ENCODE data around the gene ELL. TPM values are rescaled to one million over a fixed set of nuclear protein-coding genes. Genes with fewer than 3 reads are reported as not detected.

The ELL gene
- total and polyA plus RNA-seq, 2 donors (not counting 3 experiments of a cell fraction or from before 2014, with no cell fraction given): 9.9 to 18.2 TPM

DNA sequence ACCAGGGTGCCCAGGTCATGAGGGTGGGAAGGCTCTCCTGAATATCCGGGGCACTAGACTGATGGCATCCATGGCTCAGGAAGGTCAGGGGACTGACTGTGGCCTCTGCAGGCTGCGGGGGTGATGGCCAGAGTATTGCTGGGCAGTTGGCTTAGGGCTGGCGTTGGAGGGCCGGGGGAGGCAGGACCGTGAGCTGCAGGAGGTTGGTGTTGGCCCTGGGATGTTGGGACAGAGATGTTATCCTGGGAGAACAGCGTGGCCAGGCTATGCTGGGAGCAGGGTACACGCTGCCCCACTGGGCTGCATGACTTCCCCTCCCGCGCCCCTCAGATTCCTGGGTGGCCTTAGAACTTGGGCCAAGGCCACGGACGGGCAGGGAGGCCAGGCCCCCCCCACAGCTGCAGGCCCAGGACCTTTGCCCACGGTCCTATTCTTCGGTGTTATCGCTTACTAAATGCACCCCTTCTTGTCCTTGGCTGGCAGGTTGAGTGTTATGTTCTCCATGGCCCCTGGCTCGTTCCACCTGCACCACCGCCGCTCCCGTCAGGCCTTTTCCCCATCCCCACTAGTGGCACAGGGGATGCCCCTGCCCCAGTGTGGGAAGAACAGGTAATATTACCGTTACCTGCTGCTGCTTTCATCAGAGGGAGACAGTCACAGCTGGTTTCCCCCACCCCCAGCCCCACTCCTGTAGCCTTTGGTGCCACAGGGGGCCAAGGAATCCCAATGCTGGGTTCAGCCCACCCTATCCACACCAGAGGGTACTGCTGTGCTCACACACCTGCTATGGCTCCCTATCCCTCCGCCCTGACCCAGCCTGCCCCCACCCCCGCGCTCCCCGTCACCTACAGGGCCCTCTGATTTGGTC is 80.7 kb downstream of the ELL start:
- H4K20me1 ChIP-seq (replicated peaks; ENCODE audit: control insufficient read depth, extremely low read depth, insufficient read depth, low read length): no peaks in the 10 kb centered on the region
- intact Hi-C loops (cut with micrococcal nuclease) (no loop called here), dilution Hi-C loops (cut with MboI; ENCODE audit: extremely low pct_ligation_motif_present, low sequenced_read_pairs) (no loop called here)
- H3K27ac ChIP-seq (ENCODE audit: insufficient read depth, low read depth, low read length): no peak overlapping the region
- H3K9ac ChIP-seq (replicated peaks; ENCODE audit: extremely low read depth, insufficient read depth, low read length): no peak overlapping the region
- H3K27me3 ChIP-seq (ENCODE audit: control insufficient read depth in 2 of 2, insufficient read depth in 2 of 2, low read length in 2 of 2): no peaks in the 10 kb centered on the region
- H2AFZ ChIP-seq (ENCODE audit: low read depth, low read length): no peak overlapping the region
- no peak overlapping the region for H3K4me3 ChIP-seq (replicated peaks in 1 of 3; ENCODE audit: insufficient read depth in 1 of 3, low read depth in 1 of 3, low read length in 3 of 3)
- H3K4me1 ChIP-seq (ENCODE audit: control insufficient read depth, extremely low read depth, insufficient read depth, low read length): peaks cover 6% of the 10 kb centered on the region
- no TSS peak for BruUV-seq (replicated peaks)
- TF ChIP-seq EZH2 (IDR thresholded peaks at IDR 0.05; ENCODE audit: borderline replicate concordance, low read depth, low read length, severe bottlenecking): no peak
- TF ChIP-seq JUN (IDR thresholded peaks at IDR 0.05; ENCODE audit: borderline replicate concordance, insufficient read depth, insufficient read length, low read depth): no peak
- H3K9me3 ChIP-seq (replicated peaks; ENCODE audit: control insufficient read depth, insufficient read depth, low read length): no peaks in the 10 kb centered on the region
- ChIA-PET CTCF (interaction anchor here (0.5 to 3.7 kb wide), 7 partner anchors 8 to 542 kb away, joined by 3 to 23 read pairs (median 3); partner anchors contain the start of gene SSBP4), POLR2A (no interaction called here)
- no peaks in the 10 kb centered on the region for H3K9me1 ChIP-seq (replicated peaks; ENCODE audit: control insufficient read depth, extremely low read depth, insufficient read depth, low read length)
- DNase-seq (ENCODE audit: low read depth, low spot score) (no peak), FAIRE-seq (no peak)
- peaks cover 0 to 21% of the 10 kb centered on the region in 2 experiments for H3K36me3 ChIP-seq (ENCODE audit: control insufficient read depth in 2 of 2, extremely low read depth in 1 of 2, insufficient read depth in 2 of 2, low read length in 2 of 2)
- H3K79me2 ChIP-seq (ENCODE audit: control insufficient read depth, insufficient read depth, low read length): no peaks in the 10 kb centered on the region
- no peak overlapping the region for H3K4me2 ChIP-seq (ENCODE audit: insufficient read depth, low read length)

DNA sequence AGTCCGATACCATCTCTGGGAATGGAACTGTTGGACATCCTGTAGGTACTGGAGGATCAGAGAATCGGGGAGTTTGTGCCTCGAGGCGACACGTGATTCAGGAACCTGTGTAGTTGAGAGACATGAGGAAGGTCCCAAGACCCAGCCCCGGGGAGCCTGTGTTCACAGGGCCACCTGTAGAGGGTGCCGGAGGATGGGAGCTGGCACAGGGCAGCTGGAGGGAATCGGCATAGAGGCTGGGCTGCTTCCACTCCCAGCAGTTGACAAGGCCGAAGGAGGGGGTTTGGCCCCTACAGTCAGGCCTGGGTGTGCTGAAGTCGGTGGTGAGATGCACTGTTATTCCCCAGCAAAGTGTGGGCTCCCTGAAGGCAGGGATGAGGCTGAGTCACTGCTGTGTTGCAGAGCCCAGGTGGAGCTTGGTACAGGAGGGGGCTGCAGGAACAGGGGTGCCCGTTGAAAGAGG is 81.4 kb downstream of the ELL start:
- CTCF ChIA-PET: interaction anchor here (0.5 to 3.7 kb wide), 9 partner anchors 9 to 543 kb away, joined by 3 to 23 read pairs (median 3); partner anchors contain the start of gene SSBP4
- no peak overlapping the region for H3K4me3 ChIP-seq (replicated peaks in 1 of 3; ENCODE audit: insufficient read depth in 1 of 3, low read depth in 1 of 3, low read length in 3 of 3)
- no peak overlapping the region for H3K4me2 ChIP-seq (ENCODE audit: insufficient read depth, low read length)
- no peaks in the 10 kb centered on the region for H3K27me3 ChIP-seq (ENCODE audit: control insufficient read depth in 2 of 2, insufficient read depth in 2 of 2, low read length in 2 of 2)
- BruUV-seq (replicated peaks): no TSS peak
- peaks cover 6% of the 10 kb centered on the region for H3K4me1 ChIP-seq (ENCODE audit: control insufficient read depth, extremely low read depth, insufficient read depth, low read length)
- POLR2A ChIA-PET: no interaction called here
- dilution Hi-C loops (cut with MboI; ENCODE audit: extremely low pct_ligation_motif_present, low sequenced_read_pairs) (no loop called here), intact Hi-C loops (cut with micrococcal nuclease) (no loop called here)
- TF ChIP-seq, protein P1, sequence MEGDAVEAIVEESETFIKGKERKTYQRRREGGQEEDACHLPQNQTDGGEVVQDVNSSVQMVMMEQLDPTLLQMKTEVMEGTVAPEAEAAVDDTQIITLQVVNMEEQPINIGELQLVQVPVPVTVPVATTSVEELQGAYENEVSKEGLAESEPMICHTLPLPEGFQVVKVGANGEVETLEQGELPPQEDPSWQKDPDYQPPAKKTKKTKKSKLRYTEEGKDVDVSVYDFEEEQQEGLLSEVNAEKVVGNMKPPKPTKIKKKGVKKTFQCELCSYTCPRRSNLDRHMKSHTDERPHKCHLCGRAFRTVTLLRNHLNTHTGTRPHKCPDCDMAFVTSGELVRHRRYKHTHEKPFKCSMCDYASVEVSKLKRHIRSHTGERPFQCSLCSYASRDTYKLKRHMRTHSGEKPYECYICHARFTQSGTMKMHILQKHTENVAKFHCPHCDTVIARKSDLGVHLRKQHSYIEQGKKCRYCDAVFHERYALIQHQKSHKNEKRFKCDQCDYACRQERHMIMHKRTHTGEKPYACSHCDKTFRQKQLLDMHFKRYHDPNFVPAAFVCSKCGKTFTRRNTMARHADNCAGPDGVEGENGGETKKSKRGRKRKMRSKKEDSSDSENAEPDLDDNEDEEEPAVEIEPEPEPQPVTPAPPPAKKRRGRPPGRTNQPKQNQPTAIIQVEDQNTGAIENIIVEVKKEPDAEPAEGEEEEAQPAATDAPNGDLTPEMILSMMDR (IDR thresholded peaks at IDR 0.05; ENCODE audit: extremely low read depth in 1 of 2, insufficient read depth in 1 of 2, low read depth in 1 of 2, low read length in 2 of 2): peak; percentile 16 to 27
- TF ChIP-seq EZH2 (IDR thresholded peaks at IDR 0.05; ENCODE audit: borderline replicate concordance, low read depth, low read length, severe bottlenecking) (no peak), MYC (IDR thresholded peaks at IDR 0.05; ENCODE audit: low read depth, low read length) (no peak), GATA2 (IDR thresholded peaks at IDR 0.05; ENCODE audit: insufficient read depth, insufficient read length, low read depth, low read length) (no peak), POLR2A (IDR thresholded peaks at IDR 0.05; ENCODE audit: low read depth, low read length) (no peak)
- no peak overlapping the region for H3K9ac ChIP-seq (replicated peaks; ENCODE audit: extremely low read depth, insufficient read depth, low read length)
- no peaks in the 10 kb centered on the region for H3K79me2 ChIP-seq (ENCODE audit: control insufficient read depth, insufficient read depth, low read length)
- H4K20me1 ChIP-seq (replicated peaks; ENCODE audit: control insufficient read depth, extremely low read depth, insufficient read depth, low read length): no peaks in the 10 kb centered on the region
- no peak overlapping the region for H3K27ac ChIP-seq (ENCODE audit: insufficient read depth, low read depth, low read length)
- DNase-seq (ENCODE audit: low read depth, low spot score) (no peak), FAIRE-seq (no peak)
- peaks cover 0 to 16% of the 10 kb centered on the region in 2 experiments for H3K36me3 ChIP-seq (ENCODE audit: control insufficient read depth in 2 of 2, extremely low read depth in 1 of 2, insufficient read depth in 2 of 2, low read length in 2 of 2)
- no peaks in the 10 kb centered on the region for H3K9me1 ChIP-seq (replicated peaks; ENCODE audit: control insufficient read depth, extremely low read depth, insufficient read depth, low read length)
- H2AFZ ChIP-seq (ENCODE audit: low read depth, low read length): no peak overlapping the region
- no peaks in the 10 kb centered on the region for H3K9me3 ChIP-seq (replicated peaks; ENCODE audit: control insufficient read depth, insufficient read depth, low read length)
